PC-9 (cell line): ENCODE data around the gene CLSTN1. TPM values are rescaled to one million over a fixed set of nuclear protein-coding genes. Genes with fewer than 3 reads are reported as not detected.
"Not testable (repeated sequence)": the region's sequence is repeated elsewhere in the genome, so short reads cannot be mapped to it uniquely, and the experiment has no call there.

Experiments
- BruUV-seq: library from RNA; stranded (reverse); fragments of 400-500 nt; replicated peaks from 2 replicates; lab custom pipeline; 2021; lab: Mats Ljungman, UMichigan
- CTCF ChIA-PET: fragments of 300-600 bp; sonication (Branson Sonifier 250); formaldehyde crosslinking; loops from one replicate; lab custom pipeline; 2022; ENCODE audit warnings: antibody characterized with exemption; lab: Charles Lee
- POLR2A ChIA-PET: fragments of 300-600 bp; sonication (Branson Sonifier 250); formaldehyde crosslinking; loops from one replicate; lab custom pipeline; 2022; ENCODE audit warnings: antibody characterized with exemption; ENCODE audit not compliant: unreplicated experiment; lab: Charles Lee
- DNase-seq, 2 experiments: peaks; one replicate each; pipeline versions ENCODE4 v3.0.0 to v3.0.0-alpha.2; 2015 to 2022; ENCODE audit warnings: mixed read lengths in 1 of 2
- H2AFZ ChIP-seq: fragments of 200-600 bp; sonication (generic); 2 replicates; pipeline ENCODE4 v1.8.1; 2017; ENCODE audit warnings: antibody characterized with exemption
- H3F3A ChIP-seq: fragments of 200-600 bp; sonication (generic); 2 replicates; pipeline ENCODE4 v1.8.1; 2017; ENCODE audit warnings: antibody characterized with exemption, mild to moderate bottlenecking, low read depth; ENCODE audit not compliant: insufficient read depth
- H3K27ac ChIP-seq: fragments of 200-600 bp; sonication (generic); 2 replicates; pipeline ENCODE4 v1.6.1; 2016; ENCODE audit warnings: mixed run types
- H3K27me3 ChIP-seq: fragments of 200-600 bp; sonication (generic); 2 replicates; pipeline ENCODE4 v1.6.1; 2016; ENCODE audit warnings: low read depth, mixed run types; ENCODE audit not compliant: insufficient read depth
- H3K36me3 ChIP-seq: fragments of 200-600 bp; sonication (generic); 2 replicates; pipeline ENCODE4 v1.6.1; 2016; ENCODE audit warnings: low read depth, mixed run types
- H3K4me1 ChIP-seq: fragments of 200-600 bp; sonication (generic); replicated peaks from 2 replicates; pipeline ENCODE4 v1.6.1; 2016; ENCODE audit warnings: mixed run types; ENCODE audit not compliant: insufficient read depth
- H3K4me2 ChIP-seq: fragments of 200-600 bp; sonication (generic); 2 replicates; pipeline ENCODE4 v1.6.1; 2017; ENCODE audit warnings: mixed run types
- H3K4me3 ChIP-seq: fragments of 200-600 bp; sonication (generic); 2 replicates; pipeline ENCODE4 v1.6.1; 2016; ENCODE audit warnings: mixed run types
- H3K79me2 ChIP-seq: fragments of 200-600 bp; sonication (generic); 2 replicates; pipeline ENCODE4 v1.6.1; 2017; ENCODE audit warnings: low read depth, mixed run types
- H3K9me2 ChIP-seq: fragments of 200-600 bp; sonication (generic); 2 replicates; pipeline ENCODE4 v1.8.1; 2017; ENCODE audit warnings: mild to moderate bottlenecking; ENCODE audit not compliant: insufficient read depth
- H3K9me3 ChIP-seq: fragments of 200-600 bp; sonication (generic); 2 replicates; pipeline ENCODE4 v1.8.1; 2016; ENCODE audit warnings: low read depth; ENCODE audit not compliant: insufficient read depth
- H4K20me1 ChIP-seq: fragments of 200-600 bp; sonication (generic); 2 replicates; pipeline ENCODE4 v1.8.1; 2017; ENCODE audit not compliant: insufficient read depth
- CTCF ChIP-seq: fragments of 200-600 bp; sonication (generic); conservative IDR thresholded peaks from 2 replicates; pipeline ENCODE4 v1.6.1; 2017; ENCODE audit warnings: mixed run types, antibody characterized with exemption, mild to moderate bottlenecking, moderate library complexity
- EZH2 ChIP-seq: fragments of 200-600 bp; sonication (generic); IDR thresholded peaks from 2 replicates; pipeline ENCODE4 v1.8.0; 2017; ENCODE audit warnings: antibody characterized with exemption, low read depth
- intact Hi-C: fragments of 100-400 bp; cut with micrococcal nuclease; formaldehyde crosslinking; loops from one replicate; pipeline ENCODE4 v1.10.0; 2022; ENCODE audit not compliant: unreplicated experiment
- total RNA-seq: library from RNA; stranded (reverse); gene quantifications from 2 replicates; pipeline ENCODE4 v1.2.3, GENCODE V29; 2021

The CLSTN1 gene
- total RNA-seq, 1 experiment from 2014 or later = 140 TPM

DNA sequence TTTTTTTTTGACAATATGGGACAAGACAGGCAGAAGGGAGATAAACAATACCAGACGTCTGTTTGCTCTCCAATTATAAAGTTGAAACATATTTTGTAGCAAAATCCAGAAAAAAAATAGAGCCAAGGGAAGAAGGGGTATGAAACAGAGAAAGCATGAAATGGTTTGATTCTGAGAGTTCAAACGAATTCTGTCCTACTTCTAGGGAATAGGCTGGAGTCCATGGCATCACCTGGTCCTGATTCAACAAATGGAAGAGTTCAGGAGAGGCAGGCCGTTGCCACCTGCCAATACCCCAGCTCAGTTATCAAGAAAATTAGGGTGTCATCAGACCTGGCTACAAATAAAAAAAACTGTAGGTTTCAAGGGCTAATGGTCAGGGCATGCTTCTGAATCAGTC lies 71.8 kb downstream of the CLSTN1 start:
- Histone ChIP-seq H3K36me3 (no peaks in the 10 kb centered on the region), H2AFZ (no peak overlapping the region), H4K20me1 (no peaks in the 10 kb centered on the region), H3K9me3 (no peaks in the 10 kb centered on the region), H3K9me2 (no peaks in the 10 kb centered on the region), H3F3A (no peaks in the 10 kb centered on the region), H3K27me3 (no peaks in the 10 kb centered on the region), H3K4me1 (no peaks in the 10 kb centered on the region), H3K4me3 (no peak overlapping the region), H3K79me2 (no peaks in the 10 kb centered on the region), H3K4me2 (no peak overlapping the region), H3K27ac (no peak overlapping the region)
- CTCF ChIA-PET = interaction anchor here (0.7 kb wide), 1 partner anchor 445 kb away, joined by 5 read pairs; no protein-coding TSS in a partner anchor
- POLR2A ChIA-PET = no interaction called here
- intact Hi-C loops = no loop called here
- no peak for DNase-seq
- TF ChIP-seq CTCF (no peak), EZH2 (no peak)
- BruUV-seq = no TSS peak

DNA sequence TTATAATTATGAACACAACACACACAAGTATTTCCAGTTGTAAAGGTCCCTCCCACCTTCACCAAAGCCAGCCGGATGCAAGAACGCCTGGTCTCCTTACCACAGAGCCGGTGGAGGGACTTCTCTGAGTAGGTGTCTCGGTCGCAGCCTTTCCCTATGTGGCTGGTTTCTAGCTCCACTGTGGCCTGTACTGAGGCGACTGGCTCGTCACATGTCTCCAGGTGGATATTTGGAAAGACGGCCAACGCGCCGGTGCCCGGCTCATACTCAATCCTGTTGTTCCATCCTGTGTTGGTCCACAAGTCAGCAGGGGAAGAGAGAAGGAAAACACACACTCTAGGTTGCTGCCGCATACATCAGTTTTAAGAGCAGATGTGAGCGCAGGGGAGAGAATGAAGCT lies 74.4 kb downstream of the CLSTN1 start:
- intact Hi-C loops = no loop called here
- DNase-seq = no peak
- POLR2A ChIA-PET = no interaction called here
- H3K9me3 ChIP-seq = no peaks in the 10 kb centered on the region
- no peaks in the 10 kb centered on the region for H3K36me3 ChIP-seq
- no peaks in the 10 kb centered on the region for H3K79me2 ChIP-seq
- no peak overlapping the region for H3K27ac ChIP-seq
- TF ChIP-seq EZH2 = no peak
- TF ChIP-seq CTCF = no peak
- H3K4me1 ChIP-seq = no peaks in the 10 kb centered on the region
- H4K20me1 ChIP-seq = no peaks in the 10 kb centered on the region
- H3K4me3 ChIP-seq = no peak overlapping the region
- no peaks in the 10 kb centered on the region for H3K9me2 ChIP-seq
- no peak overlapping the region for H2AFZ ChIP-seq
- no peaks in the 10 kb centered on the region for H3F3A ChIP-seq
- no TSS peak for BruUV-seq
- no peaks in the 10 kb centered on the region for H3K27me3 ChIP-seq
- no peak overlapping the region for H3K4me2 ChIP-seq
- CTCF ChIA-PET = no interaction called here

- H2AFZ ChIP-seq, H3F3A ChIP-seq, H3K27ac ChIP-seq, BruUV-seq, H3K27me3 ChIP-seq, H3K4me3 ChIP-seq, POLR2A ChIA-PET, H3K4me1 ChIP-seq, H3K4me2 ChIP-seq, H3K79me2 ChIP-seq, H3K36me3 ChIP-seq, CTCF ChIA-PET, DNase-seq, H4K20me1 ChIP-seq, H3K9me3 ChIP-seq, intact Hi-C loops, H3K9me2 ChIP-seq: not testable (repeated sequence)
Observed at GRCh38 chr1:9748391-9748790, 75.4 kb downstream of the CLSTN1 start.

GRCh38 chr1:9746651-9747050 lies 77.1 kb downstream of the CLSTN1 start:
- Histone ChIP-seq H3F3A (no peaks in the 10 kb centered on the region), H3K27me3 (no peaks in the 10 kb centered on the region), H3K27ac (no peak overlapping the region), H3K4me3 (no peak overlapping the region), H3K36me3 (no peaks in the 10 kb centered on the region), H3K79me2 (no peaks in the 10 kb centered on the region), H3K9me2 (no peaks in the 10 kb centered on the region), H2AFZ (no peak overlapping the region), H3K9me3 (no peaks in the 10 kb centered on the region), H4K20me1 (no peaks in the 10 kb centered on the region), H3K4me1 (no peaks in the 10 kb centered on the region), H3K4me2 (no peak overlapping the region)
- TF ChIP-seq EZH2 = no peak
- no peak for TF ChIP-seq CTCF
- CTCF ChIA-PET = interaction anchor here (0.6 kb wide), 1 partner anchor 12 kb away, joined by 5 read pairs; no protein-coding TSS in a partner anchor
- POLR2A ChIA-PET = no interaction called here
- no TSS peak for BruUV-seq
- DNase-seq = no peak
- intact Hi-C loops = no loop called here
